ENCODE data around the gene SEMA3G.

Gene SEMA3G

GRCh38 chr3:52407779-52408178 lies 37.1 kb downstream of the SEMA3G start:
- DNase-seq = no peak

DNA sequence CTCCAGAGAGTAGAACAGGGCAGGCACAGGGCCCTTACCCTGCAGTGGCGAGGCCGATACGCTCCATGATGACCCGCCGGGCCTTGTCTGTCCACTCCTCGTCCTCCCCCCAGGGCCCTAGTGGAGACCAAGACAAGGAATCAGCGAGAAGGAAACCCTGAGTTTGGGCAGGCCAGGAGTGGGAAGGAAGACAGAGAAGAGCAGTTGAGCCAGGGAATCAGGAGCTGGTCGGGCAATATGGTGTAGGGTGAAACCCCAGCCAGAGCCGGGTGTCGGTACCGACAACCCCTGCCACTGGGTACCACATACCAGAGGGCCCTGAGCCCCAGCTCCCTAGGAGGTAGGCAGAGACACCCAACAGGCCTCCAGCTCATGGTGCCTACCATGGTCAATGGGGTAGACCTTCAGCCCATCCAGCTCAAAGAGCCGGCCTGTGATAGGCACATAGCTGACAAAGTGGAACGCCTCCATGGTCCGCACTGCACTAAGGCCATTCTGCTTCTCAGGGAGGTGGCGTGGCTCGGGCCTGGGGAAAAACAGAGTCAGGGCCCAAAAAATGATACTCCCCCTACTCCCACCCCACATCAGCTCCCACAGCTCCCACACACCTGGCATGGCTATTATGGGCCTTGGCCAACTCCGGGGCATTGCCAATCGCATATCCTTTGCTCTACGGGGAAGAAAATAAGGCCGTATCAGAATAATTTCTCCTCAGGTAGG lies 38.0 kb downstream of the SEMA3G start:
- no peak for DNase-seq

- no peak for DNase-seq
Observed at GRCh38 chr3:52406231-52406661, 38.7 kb downstream of the SEMA3G start.

DNA sequence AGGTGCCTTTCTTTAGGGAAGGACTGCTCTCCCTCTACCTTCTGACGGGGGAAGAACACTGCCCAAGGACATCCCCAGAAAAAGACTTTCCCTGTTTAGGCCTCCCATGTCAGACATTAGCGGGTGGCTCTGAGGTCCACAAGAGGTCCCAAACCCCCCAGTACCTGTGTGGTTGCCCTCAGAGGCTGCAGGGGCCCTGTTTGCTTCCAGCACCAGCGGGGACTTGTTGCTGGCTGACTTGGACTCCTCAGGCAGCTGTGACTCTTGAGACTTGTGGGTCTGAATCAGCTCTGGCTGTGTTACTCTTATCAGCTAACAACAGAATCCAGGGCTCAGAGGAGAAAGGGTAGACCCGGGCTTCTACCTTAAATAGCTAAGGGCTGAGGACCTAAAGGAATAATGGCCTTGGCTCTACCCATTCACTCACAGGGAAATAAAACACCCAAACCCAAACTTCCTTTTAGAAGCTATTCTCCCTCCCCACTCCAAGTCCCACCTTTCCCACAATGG lies 39.2 kb downstream of the SEMA3G start:
- DNase-seq = no peak

DNA sequence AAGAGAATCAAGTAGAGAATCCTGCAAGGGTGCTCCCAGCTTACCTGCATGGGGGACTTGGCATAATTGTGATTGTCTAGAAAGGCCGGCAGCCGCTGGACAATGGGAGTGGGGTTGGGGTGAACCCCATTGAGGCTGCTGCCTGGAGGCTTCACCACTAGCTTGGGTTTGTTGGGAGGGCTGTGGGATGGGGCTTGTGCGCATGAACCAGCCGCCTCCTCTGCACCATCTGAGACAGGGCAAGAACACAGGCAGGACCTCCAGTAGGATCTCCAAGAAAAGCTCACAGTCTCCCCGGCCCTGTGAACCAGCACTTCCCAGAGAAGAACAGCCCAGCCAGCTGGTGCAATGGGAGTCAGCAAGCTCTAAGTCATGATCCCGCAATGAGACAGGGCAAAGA lies 39.8 kb downstream of the SEMA3G start:
- DNase-seq = no peak

DNA sequence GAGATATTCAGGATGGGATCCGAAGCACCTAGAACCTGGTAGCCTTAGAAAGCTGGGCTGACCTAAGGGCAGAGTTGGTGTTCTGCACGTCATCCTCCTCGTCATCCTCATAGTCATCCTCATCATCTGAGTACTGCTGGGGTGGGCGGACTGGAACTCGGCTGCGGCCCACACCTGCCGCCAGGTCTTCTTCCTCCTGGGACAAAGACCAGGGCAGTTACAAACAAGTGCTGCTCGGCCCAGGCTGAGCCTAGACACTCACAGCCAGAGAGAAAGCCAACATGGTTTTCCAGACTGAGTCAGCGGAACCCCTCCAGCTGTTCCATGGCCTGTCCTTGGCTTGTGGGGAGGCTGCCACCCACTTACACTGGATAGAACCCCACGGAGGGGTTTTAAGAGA lies 40.5 kb downstream of the SEMA3G start:
- DNase-seq = no peak

DNA sequence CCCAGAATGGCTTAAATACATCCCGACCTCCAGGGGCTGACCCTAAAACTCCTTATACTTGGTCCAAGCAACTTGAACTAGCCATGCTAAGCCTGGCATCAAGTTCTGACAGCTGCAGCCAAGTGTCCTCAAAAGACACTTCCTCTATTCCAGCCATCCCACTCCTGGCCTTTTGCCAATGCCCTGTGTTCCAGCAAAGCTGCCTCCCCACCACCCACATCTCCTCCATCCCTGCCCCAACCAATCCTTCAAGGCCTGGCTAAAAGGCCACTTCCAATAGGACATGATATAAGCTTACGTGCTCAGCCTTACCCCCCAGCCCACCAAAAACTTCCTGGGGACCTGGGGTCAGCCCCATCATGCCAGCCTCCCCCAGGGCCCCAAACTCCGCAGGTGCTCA lies 40.9 kb downstream of the SEMA3G start:
- DNase-seq = no peak

DNA sequence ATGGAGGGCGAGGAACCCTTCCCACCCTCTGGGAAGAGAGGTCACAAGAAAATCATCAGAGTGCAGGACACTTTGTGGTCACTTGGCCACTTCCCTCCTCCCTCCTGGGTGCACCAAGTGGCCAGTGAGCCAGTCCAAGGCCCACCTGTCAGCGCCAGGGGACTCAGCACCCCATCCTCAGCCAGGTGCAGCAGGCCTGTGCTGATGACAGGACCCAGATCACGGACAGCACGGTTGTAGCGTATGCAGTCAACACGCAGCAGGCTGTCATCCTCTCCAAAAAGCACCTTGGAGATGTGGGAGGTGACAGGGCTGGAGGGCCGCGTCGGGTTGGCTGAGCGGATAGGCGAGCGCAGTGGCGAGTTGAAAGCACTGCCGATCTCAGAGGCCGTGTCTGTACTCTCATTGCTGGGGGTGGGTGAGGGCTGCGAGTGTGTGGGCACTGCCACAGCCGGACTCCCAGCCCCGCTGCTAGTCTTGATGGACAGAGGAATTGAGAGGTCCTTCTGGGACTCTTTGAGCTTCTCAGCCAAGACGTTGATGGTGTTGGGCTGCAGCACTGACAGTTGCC lies 41.5 kb downstream of the SEMA3G start:
- no peak for DNase-seq

GRCh38 chr3:52402706-52403270 lies 42.1 kb downstream of the SEMA3G start:
- no peak for DNase-seq

- DNase-seq = no peak
Observed at GRCh38 chr3:52402101-52402521, 42.8 kb downstream of the SEMA3G start.

DNA sequence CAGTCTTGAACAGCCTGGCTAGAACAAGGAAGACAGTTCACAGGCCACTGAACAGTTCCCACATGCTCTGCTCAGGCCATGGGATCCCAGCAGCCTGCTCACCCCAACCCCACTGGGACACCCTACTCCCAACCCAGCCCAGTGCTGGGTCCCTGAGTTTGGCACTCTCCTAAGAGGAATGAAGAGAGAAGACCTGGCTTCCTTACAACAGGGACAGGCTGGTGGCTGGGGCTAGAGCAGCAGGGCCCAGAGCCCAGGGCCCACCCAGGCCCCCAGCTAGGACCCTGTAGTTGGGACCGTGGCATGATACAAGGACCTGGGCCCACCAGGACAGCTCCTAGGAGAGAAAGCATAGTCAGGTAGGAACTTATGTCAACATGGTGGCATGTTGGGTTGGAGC lies 43.4 kb downstream of the SEMA3G start:
- DNase-seq = no peak

DNA sequence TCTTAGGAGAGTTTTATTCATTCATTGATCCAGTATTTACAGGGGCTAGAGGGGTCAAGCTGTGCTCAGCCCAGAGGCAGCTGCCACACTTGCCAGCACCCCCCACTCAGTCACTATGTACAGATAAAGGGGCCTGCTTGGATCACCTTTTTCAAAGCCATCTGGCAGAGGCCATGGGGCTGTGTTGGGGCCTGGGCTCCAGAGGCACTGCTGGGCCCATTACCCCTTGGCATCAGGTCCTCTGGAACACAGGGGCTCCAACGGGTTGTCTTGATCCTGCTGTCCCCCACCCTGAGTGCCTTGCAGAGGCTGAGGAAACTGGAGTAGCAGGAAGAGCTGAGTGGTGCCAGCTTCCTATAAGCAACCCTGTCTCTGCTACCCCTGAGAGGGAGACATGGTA lies 43.9 kb downstream of the SEMA3G start:
- DNase-seq = no peak

- no peak for DNase-seq
Observed at GRCh38 chr3:52400275-52400793, 44.6 kb downstream of the SEMA3G start.

DNA sequence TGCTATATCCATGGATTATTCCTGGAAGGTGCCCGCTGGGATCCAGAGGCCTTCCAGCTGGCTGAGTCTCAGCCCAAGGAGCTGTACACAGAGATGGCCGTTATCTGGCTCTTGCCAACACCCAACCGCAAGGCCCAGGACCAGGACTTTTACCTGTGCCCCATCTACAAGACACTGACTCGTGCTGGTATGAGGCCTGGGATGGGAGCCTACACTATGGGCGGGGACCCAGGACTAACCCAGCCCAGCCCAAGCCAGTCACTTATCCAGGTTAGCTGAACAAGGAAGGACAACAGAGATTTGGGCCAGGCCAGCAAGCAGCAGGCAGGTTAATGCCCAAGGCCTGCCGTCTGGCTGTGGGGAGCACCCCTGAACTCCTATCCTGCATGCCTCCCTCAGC lies 45.3 kb downstream of the SEMA3G start:
- DNase-seq = no peak

DNA sequence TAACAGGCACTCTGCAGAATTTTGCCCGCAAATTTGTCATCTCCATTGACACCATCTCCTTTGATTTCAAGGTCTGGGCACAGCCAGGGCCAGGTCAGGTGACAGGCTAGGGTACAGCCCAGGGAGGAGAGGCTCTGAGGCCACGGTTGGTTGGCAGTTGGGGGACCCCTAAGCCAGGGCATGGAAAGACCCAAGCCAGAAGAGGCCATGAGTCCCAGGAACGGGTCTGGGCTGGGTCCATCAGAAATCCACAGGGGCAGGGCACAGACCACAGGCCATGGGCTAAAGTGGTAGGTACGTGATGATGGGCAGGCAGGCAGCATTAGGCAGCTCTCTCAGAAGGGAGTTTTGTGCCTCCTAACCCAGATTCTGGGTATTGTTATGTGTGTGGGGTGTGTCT lies 45.8 kb downstream of the SEMA3G start:
- DNase-seq = no peak

DNA sequence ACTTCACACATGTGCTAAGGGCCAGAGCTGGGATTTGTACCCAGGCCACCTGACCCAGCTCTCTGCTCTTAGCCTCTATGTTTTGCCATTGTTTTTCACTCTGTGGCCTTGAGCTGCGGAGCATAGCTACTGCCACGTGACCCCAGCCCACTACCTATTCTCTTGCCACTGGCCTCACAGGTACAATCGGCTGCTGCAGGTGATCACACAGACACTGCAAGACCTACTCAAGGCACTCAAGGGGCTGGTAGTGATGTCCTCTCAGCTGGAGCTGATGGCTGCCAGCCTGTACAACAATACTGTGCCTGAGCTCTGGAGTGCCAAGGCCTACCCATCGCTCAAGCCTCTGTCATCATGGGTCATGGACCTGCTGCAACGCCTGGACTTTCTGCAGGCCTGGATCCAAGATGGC lies 46.2 kb downstream of the SEMA3G start:
- no peak for DNase-seq

GRCh38 chr3:52397676-52398399 lies 47.1 kb downstream of the SEMA3G start:
- DNase-seq = no peak

- no peak for DNase-seq
Observed at GRCh38 chr3:52396907-52397591, 47.9 kb downstream of the SEMA3G start.

- DNase-seq = no peak
Observed at GRCh38 chr3:52396011-52396906, 48.6 kb downstream of the SEMA3G start.

- no peak for DNase-seq
Observed at GRCh38 chr3:52395503-52395865, 49.4 kb downstream of the SEMA3G start.

DNA sequence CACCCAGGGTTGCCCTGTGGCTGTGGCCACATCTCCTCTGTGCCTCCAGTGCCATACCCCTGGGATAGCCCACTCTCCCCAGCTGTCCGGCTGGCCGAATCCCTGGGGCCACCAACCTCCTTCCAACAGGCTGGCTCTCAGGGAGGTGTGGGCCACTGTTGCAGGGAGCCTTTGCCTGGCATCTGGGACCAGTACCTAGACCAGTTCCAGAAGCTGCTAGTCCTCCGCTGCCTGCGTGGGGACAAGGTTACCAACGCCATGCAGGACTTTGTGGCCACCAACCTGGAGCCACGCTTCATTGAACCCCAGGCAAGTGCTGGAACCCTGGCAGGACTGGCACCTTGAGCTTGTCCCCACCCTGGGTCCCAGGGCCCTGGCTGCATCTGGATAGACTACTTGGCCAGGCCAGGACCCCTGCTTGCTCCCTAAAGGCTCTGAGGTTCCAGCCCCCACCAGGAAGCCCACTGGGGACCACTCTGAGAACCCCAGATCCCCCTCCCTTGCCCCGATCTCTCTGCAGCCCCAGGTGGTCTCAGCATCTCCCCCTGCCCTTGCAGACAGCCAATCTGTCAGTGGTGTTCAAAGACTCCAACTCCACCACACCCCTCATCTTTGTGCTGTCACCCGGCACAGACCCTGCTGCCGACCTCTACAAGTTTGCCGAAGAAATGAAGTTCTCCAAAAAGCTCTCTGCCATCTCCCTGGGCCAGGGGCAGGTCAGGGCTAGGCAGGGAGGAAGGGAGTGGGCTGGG lies 50.0 kb downstream of the SEMA3G start:
- no peak for DNase-seq

Measured in activated CD4-positive, alpha-beta T cell treated with anti-CD3 and anti-CD28 coated beads, Interleukin-2, amount 50 U/mL, for 1 hour (primary cell).